Measurements from ENCODE around the gene BLOC1S1.

Gene BLOC1S1

GRCh38 chr12:55676707-55677106 lies 39.1 kb upstream of the BLOC1S1 start:
- TF ChIP-seq CTCF (IDR thresholded peaks at IDR 0.05; ENCODE audit: low read depth, low read length): no peak
- DNase-seq (ENCODE audit: low read depth in 2 of 2): no peak
- H3K4me3 ChIP-seq (replicated peaks in 1 of 2; ENCODE audit: low read depth in 2 of 2, low read length in 2 of 2): no peak overlapping the region

- no peak overlapping the region for H3K4me3 ChIP-seq (replicated peaks in 1 of 2; ENCODE audit: low read depth in 2 of 2, low read length in 2 of 2)
- TF ChIP-seq CTCF (IDR thresholded peaks at IDR 0.05; ENCODE audit: low read depth, low read length): no peak
- DNase-seq (ENCODE audit: low read depth in 2 of 2): no peak
Observed at GRCh38 chr12:55679691-55680090, 36.2 kb upstream of the BLOC1S1 start.

GRCh38 chr12:55681142-55682077 lies 34.4 kb upstream of the BLOC1S1 start:
- DNase-seq (ENCODE audit: low read depth in 2 of 2): peak; percentile 65 to 75
- TF ChIP-seq CTCF (IDR thresholded peaks at IDR 0.05; ENCODE audit: low read depth, low read length): peak; percentile 38

GRCh38 chr12:55682087-55682796 lies 33.6 kb upstream of the BLOC1S1 start:
- no peak for TF ChIP-seq CTCF (IDR thresholded peaks at IDR 0.05; ENCODE audit: low read depth, low read length)
- H3K4me3 ChIP-seq (replicated peaks in 1 of 2; ENCODE audit: low read depth in 2 of 2, low read length in 2 of 2): peak overlapping the region in 1 of 2 donors; percentile 20
- no peak for DNase-seq (ENCODE audit: low read depth in 2 of 2)

More at GRCh38 chr12:55681142-55682077, 34.4 kb upstream of the BLOC1S1 start:
- H3K4me3 ChIP-seq (replicated peaks in 1 of 2; ENCODE audit: low read depth in 2 of 2, low read length in 2 of 2): peak overlapping the region in 1 of 2 donors; percentile 20

GRCh38 chr12:55683676-55684075 lies 32.2 kb upstream of the BLOC1S1 start:
- no peak overlapping the region for H3K4me3 ChIP-seq (replicated peaks in 1 of 2; ENCODE audit: low read depth in 2 of 2, low read length in 2 of 2)
- TF ChIP-seq CTCF (IDR thresholded peaks at IDR 0.05; ENCODE audit: low read depth, low read length): no peak
- no peak for DNase-seq (ENCODE audit: low read depth in 2 of 2)

GRCh38 chr12:55684761-55685370 lies 31.0 kb upstream of the BLOC1S1 start:
- no peak for DNase-seq (ENCODE audit: low read depth in 2 of 2)
- H3K4me3 ChIP-seq (replicated peaks in 1 of 2; ENCODE audit: low read depth in 2 of 2, low read length in 2 of 2): no peak overlapping the region
- no peak for TF ChIP-seq CTCF (IDR thresholded peaks at IDR 0.05; ENCODE audit: low read depth, low read length)
